PC-3 (cell line): ENCODE measurements around the gene LDHAL6B.

Source experiments
- EZH2 ChIP-seq: fragments of 300-600 bp; sonication (generic); IDR thresholded peaks from one replicate; pipeline ENCODE4 v1.6.1; 2017; ENCODE audit warnings: antibody characterized with exemption, mild to moderate bottlenecking, low read length; ENCODE audit not compliant: unreplicated experiment
- TF ChIP-seq, protein P1 (sequence below): fragments of 300-600 bp; sonication (generic); conservative IDR thresholded peaks from 2 replicates; pipeline ENCODE4 v1.5.1; 2017; ENCODE audit warnings: antibody characterized with exemption, low read depth, mild to moderate bottlenecking, low read length

DNA sequence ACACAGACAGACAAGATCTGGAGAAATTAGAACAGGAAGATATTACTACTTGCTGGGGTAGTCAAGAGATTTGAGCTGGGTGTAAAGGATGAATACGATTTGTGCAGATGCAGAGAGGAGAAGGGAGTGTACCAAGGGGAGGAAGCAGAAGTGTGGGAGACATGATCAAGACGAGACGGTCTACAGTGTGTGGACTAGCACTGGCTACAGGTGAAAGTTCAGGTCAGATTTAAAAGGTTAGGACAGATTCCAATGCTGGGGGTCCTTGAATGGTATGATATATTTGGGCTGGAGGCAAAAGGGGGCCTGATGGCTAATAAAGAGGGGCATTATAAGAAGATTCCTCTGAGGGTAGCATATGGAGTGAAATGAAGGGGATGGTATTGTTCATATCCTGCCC lies 12.1 kb downstream of the LDHAL6B start:
- TF ChIP-seq, protein P1, sequence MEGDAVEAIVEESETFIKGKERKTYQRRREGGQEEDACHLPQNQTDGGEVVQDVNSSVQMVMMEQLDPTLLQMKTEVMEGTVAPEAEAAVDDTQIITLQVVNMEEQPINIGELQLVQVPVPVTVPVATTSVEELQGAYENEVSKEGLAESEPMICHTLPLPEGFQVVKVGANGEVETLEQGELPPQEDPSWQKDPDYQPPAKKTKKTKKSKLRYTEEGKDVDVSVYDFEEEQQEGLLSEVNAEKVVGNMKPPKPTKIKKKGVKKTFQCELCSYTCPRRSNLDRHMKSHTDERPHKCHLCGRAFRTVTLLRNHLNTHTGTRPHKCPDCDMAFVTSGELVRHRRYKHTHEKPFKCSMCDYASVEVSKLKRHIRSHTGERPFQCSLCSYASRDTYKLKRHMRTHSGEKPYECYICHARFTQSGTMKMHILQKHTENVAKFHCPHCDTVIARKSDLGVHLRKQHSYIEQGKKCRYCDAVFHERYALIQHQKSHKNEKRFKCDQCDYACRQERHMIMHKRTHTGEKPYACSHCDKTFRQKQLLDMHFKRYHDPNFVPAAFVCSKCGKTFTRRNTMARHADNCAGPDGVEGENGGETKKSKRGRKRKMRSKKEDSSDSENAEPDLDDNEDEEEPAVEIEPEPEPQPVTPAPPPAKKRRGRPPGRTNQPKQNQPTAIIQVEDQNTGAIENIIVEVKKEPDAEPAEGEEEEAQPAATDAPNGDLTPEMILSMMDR, result no peak
- TF ChIP-seq EZH2, result no peak
